KG1 (cell line): ENCODE measurements around the gene FARP1.
"Not testable (repeated sequence)": the region's sequence is repeated elsewhere in the genome, so short reads cannot be mapped to it uniquely, and the experiment has no call there.

Experiments used
- DNase-seq: peaks from one replicate; lab custom pipeline; 2025; lab: John Stamatoyannopoulos, UW

The FARP1 gene

GRCh38 chr13:98225036-98225940 is 82.4 kb downstream of the FARP1 start:
- no peak for DNase-seq

GRCh38 chr13:98226496-98226895 is 83.6 kb downstream of the FARP1 start:
- DNase-seq = no peak

DNA sequence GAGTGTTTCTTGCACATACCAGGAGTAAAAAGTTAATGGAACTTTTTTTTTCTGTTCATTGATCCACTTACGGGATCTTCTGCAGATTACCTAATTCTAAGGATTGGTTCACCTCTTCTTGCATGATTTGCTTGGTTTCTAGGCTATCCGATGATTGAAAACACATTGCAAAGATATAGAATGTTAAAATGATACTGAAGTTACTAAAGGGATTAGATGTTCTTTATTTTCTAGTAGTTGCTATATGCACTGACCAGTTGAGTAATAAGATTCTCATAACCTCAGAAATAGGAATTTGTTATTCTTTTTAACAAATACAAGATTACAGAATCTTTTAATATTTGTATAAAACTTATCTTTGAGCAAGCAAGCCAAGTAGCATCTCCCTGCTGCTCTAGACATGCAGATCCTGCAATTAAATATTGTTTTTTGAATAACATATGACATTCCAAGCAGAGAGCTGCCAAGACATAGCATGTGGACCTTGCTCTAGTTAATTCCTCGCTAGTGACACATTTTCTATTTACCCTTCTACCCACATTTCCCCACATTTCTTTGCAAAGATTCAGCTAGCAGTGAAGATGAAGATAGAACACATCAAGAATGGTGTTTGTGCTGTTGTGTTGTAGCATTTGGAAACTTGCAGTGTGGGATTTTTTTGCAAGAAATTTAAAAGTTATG is 85.9 kb downstream of the FARP1 start:
- no peak for DNase-seq

GRCh38 chr13:98230762-98231161 is 87.9 kb downstream of the FARP1 start:
- not testable (repeated sequence) for DNase-seq

GRCh38 chr13:98232456-98232855 is 89.6 kb downstream of the FARP1 start:
- no peak for DNase-seq

GRCh38 chr13:98233127-98233526 is 90.2 kb downstream of the FARP1 start:
- no peak for DNase-seq

- no peak for DNase-seq
Observed at GRCh38 chr13:98234348-98234747, 91.5 kb downstream of the FARP1 start.

DNA sequence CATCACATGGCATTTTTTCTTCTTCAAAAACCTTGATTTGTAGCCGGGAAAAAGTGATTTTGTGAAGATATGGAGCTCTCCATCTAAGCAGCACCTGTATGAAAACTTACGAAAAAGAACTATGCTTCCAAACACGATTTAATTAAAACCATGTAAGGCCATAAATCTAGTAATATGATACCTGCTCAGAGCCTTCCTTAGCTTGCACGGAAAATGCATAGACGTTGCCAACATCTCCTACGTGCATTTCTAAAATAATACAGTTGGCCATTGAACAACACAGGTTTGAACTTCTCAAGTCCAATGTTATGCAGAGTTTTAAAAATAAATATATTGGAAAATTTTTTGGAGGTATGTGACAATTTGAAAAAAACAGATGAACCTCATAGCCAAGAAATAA is 93.3 kb downstream of the FARP1 start:
- no peak for DNase-seq

DNA sequence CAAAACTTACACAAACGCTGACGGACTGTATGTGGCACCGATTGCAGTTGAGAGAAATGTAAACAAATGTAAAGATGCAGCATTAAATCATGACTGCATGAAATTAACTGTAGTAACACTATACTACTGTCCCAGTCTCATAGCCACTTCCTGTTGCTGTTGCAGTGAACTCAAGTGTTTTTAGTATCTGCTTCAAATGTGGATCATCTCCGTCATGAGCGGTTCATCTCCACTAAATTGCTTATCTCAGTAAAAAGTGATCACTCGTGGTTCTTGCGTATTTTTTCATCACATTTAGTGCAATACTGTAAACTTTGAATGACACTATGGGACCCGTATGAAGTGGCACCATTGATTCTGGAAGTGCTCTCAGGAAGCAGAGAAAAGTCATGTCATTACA is 94.4 kb downstream of the FARP1 start:
- no peak for DNase-seq

- no peak for DNase-seq
Observed at GRCh38 chr13:98239162-98240076, 96.5 kb downstream of the FARP1 start.

DNA sequence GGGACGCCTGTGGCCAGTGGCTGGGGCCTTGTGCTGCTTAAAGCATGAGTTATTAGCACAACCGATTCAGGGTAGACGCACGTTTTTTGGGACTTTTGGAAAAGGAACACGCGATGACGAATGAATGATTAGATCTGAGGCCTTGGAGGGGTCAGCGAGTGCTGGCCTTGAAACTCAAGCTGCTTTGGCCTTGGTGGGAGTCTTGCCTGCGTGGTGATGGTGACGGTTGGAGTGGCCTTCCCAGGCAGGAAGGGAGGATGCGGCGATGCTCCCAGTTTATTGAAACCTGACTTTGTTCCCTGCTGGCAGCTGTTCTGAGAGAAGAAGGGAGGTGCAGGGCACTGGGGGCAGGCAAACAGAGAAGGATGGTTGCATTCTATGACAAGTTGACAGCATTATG is 97.2 kb downstream of the FARP1 start:
- no peak for DNase-seq

GRCh38 chr13:98240974-98241373 is 98.1 kb downstream of the FARP1 start:
- DNase-seq = no peak

DNA sequence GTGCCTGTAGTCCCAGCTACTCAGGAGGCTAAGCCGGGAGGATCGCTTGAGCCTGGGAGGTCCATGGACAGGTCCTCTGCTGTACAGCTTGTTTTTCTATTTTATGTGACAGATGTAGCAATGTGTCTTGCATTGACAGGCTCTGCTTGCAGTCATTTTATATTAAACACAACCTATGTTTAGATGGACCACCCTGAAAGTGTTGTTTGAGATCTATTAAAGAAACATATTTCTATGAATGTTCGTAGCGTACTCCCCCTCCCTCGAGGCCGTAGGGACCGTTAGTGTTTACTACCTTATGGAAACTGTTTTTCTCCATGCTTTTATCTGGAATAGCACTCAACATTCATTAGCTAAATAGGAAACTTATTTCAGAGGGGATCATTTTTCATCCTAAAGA is 99.1 kb downstream of the FARP1 start:
- no peak for DNase-seq

- no peak for DNase-seq
Observed at GRCh38 chr13:98242403-98242802, 99.5 kb downstream of the FARP1 start.

- no peak for DNase-seq
Observed at GRCh38 chr13:98243929-98244272, 101.0 kb downstream of the FARP1 start.

- DNase-seq = no peak
Observed at GRCh38 chr13:98246538-98247172, 103.8 kb downstream of the FARP1 start.

GRCh38 chr13:98251708-98252107 is 108.8 kb downstream of the FARP1 start:
- DNase-seq = no peak

GRCh38 chr13:98252931-98253470 is 110.1 kb downstream of the FARP1 start:
- no peak for DNase-seq

GRCh38 chr13:98253526-98253925 is 110.6 kb downstream of the FARP1 start:
- DNase-seq = no peak

GRCh38 chr13:98254513-98254912 is 111.6 kb downstream of the FARP1 start:
- DNase-seq = no peak

DNA sequence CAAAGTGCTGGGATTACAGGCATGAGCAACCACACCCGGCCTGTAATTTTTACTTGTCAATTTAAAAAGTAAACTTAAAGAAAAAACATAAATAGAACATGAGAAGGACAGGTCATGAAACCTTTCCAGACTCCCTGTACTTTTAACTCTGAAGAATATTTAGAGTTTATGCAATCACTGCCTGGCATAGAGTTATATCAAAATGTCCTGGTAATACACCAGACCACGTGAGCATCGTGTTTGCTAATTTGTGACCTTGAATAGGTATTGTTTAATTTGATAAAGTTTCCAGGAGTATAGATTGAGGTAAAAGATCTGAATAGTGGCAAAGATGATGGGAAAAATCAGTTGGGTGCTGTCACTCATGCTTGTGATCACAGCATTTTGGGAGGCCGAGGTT is 115.3 kb downstream of the FARP1 start:
- DNase-seq = no peak
